PC-3 (cell line): ENCODE results near the gene COL4A1. TPM values are rescaled to one million over a fixed set of nuclear protein-coding genes. Genes with fewer than 3 reads are reported as not detected.

Source experiments
- ATAC-seq: fragments of 200-7000 bp; cut with Tn5 transposase; 2 replicates; pipeline ENCODE4 v1.9.1; 2020; ENCODE audit warnings: mild to moderate bottlenecking, moderate library complexity
- BruUV-seq: library from RNA; stranded (reverse); fragments of 400-500 nt; replicated peaks from 2 replicates; lab custom pipeline; 2021; lab: Mats Ljungman, UMichigan
- CTCF ChIA-PET: fragments of 300-600 bp; sonication (Branson Sonifier 250); formaldehyde crosslinking; loops from one replicate; lab custom pipeline; 2022; ENCODE audit warnings: antibody characterized with exemption; lab: Charles Lee
- POLR2A ChIA-PET: fragments of 300-600 bp; sonication (Branson Sonifier 250); formaldehyde crosslinking; loops from one replicate; lab custom pipeline; 2022; ENCODE audit warnings: antibody characterized with exemption; ENCODE audit not compliant: unreplicated experiment; lab: Charles Lee
- DNase-seq: peaks from one replicate; pipeline ENCODE4 v3.0.0-alpha.2; 2015
- H2AFZ ChIP-seq: fragments of 300-600 bp; sonication (generic); 2 replicates; pipeline ENCODE4 v1.6.0; 2016; ENCODE audit warnings: antibody characterized with exemption, low read length
- H3F3A ChIP-seq: fragments of 300-600 bp; sonication (generic); one replicate; pipeline ENCODE4 v1.6.0; 2017; ENCODE audit warnings: antibody characterized with exemption, low read length, control low read depth, mild to moderate bottlenecking; ENCODE audit not compliant: unreplicated experiment
- H3K27ac ChIP-seq: fragments of 300-600 bp; sonication (generic); 2 replicates; pipeline ENCODE4 v1.5.1; 2016; ENCODE audit warnings: mild to moderate bottlenecking, low read length
- H3K27me3 ChIP-seq: fragments of 300-600 bp; sonication (generic); 2 replicates; pipeline ENCODE4 v1.6.1; 2016; ENCODE audit warnings: low read length, mixed read lengths
- H3K36me3 ChIP-seq: fragments of 300-600 bp; sonication (generic); 2 replicates; pipeline ENCODE4 v1.6.1; 2016; ENCODE audit warnings: low read depth, mixed run types, low read length, mixed read lengths
- H3K4me1 ChIP-seq: fragments of 300-600 bp; sonication (generic); 2 replicates; pipeline ENCODE4 v1.5.1; 2016; ENCODE audit warnings: low read length; ENCODE audit not compliant: insufficient read depth
- H3K4me2 ChIP-seq: fragments of 300-600 bp; sonication (generic); 2 replicates; pipeline ENCODE4 v1.6.0; 2016; ENCODE audit warnings: low read length
- H3K4me3 ChIP-seq: fragments of 300-600 bp; sonication (generic); 2 replicates; pipeline ENCODE4 v1.5.1; 2016; ENCODE audit warnings: mild to moderate bottlenecking, low read length, mixed read lengths
- H3K79me2 ChIP-seq: fragments of 300-600 bp; sonication (generic); 2 replicates; pipeline ENCODE4 v1.6.1; 2017; ENCODE audit warnings: low read length, mixed read lengths
- H3K9ac ChIP-seq: fragments of 300-600 bp; sonication (generic); 2 replicates; pipeline ENCODE4 v1.6.0; 2016; ENCODE audit warnings: mild to moderate bottlenecking, low read length
- H3K9me2 ChIP-seq: fragments of 300-600 bp; sonication (generic); replicated peaks from 2 replicates; pipeline ENCODE4 v1.6.1; 2016; ENCODE audit warnings: mixed run types, low read length, mixed read lengths
- H3K9me3 ChIP-seq: fragments of 300-600 bp; sonication (generic); 2 replicates; pipeline ENCODE4 v1.6.1; 2016; ENCODE audit warnings: low read length, mixed read lengths
- H4K20me1 ChIP-seq: fragments of 300-600 bp; sonication (generic); 2 replicates; pipeline ENCODE4 v1.6.1; 2016; ENCODE audit warnings: low read length, mixed read lengths
- CTCF ChIP-seq: fragments of 300-600 bp; sonication (generic); conservative IDR thresholded peaks from 2 replicates; pipeline ENCODE4 v1.5.1; 2017; ENCODE audit warnings: antibody characterized with exemption, low read depth, mild to moderate bottlenecking, low read length
- EZH2 ChIP-seq: fragments of 300-600 bp; sonication (generic); IDR thresholded peaks from one replicate; pipeline ENCODE4 v1.6.1; 2017; ENCODE audit warnings: antibody characterized with exemption, mild to moderate bottlenecking, low read length; ENCODE audit not compliant: unreplicated experiment
- EZH2phosphoT487 ChIP-seq: fragments of 300-600 bp; sonication (generic); IDR thresholded peaks from 2 replicates; pipeline ENCODE4 v1.6.1; 2018; ENCODE audit warnings: mild to moderate bottlenecking, antibody characterized with exemption, low read length, borderline replicate concordance
- intact Hi-C: fragments of 100-400 bp; cut with micrococcal nuclease; formaldehyde crosslinking; loops from 2 replicates; pipeline ENCODE4 v1.9.0; 2023
- total RNA-seq: library from RNA; depleted of rRNA; stranded (reverse); fragments of >200 nt; gene quantifications from 2 replicates; pipeline ENCODE4 v1.2.3, GENCODE V29; 2014

Gene COL4A1
- total RNA-seq, 1 experiment from 2014 or later = 48.7 TPM

- DNase-seq (no peak), ATAC-seq (no peak)
- Histone ChIP-seq H3K27me3 (no peaks in the 10 kb centered on the region), H3F3A (no peaks in the 10 kb centered on the region), H3K9me2 (no peaks in the 10 kb centered on the region), H4K20me1 (no peaks in the 10 kb centered on the region), H3K9me3 (no peaks in the 10 kb centered on the region), H3K27ac (no peak overlapping the region), H3K9ac (no peak overlapping the region), H3K4me1 (no peaks in the 10 kb centered on the region), H3K79me2 (no peaks in the 10 kb centered on the region), H3K36me3 (no peaks in the 10 kb centered on the region), H3K4me2 (no peak overlapping the region), H2AFZ (no peak overlapping the region), H3K4me3 (no peak overlapping the region)
- intact Hi-C loops = no loop called here
- CTCF ChIA-PET = no interaction called here
- no peak for TF ChIP-seq EZH2
- no peak for TF ChIP-seq CTCF
- no peak for TF ChIP-seq EZH2phosphoT487
- no TSS peak for BruUV-seq
- POLR2A ChIA-PET = no interaction called here
Observed at GRCh38 chr13:110297011-110297410, 9.9 kb downstream of the COL4A1 start.

- Histone ChIP-seq H4K20me1 (no peaks in the 10 kb centered on the region), H2AFZ (no peak overlapping the region), H3K9ac (no peak overlapping the region), H3K9me3 (no peaks in the 10 kb centered on the region), H3K27ac (no peak overlapping the region), H3K4me2 (no peak overlapping the region), H3K4me3 (no peak overlapping the region), H3K36me3 (no peaks in the 10 kb centered on the region), H3F3A (no peaks in the 10 kb centered on the region), H3K9me2 (no peaks in the 10 kb centered on the region), H3K79me2 (no peaks in the 10 kb centered on the region), H3K4me1 (no peaks in the 10 kb centered on the region), H3K27me3 (no peaks in the 10 kb centered on the region)
- ChIA-PET POLR2A (interaction anchor here (0.7 kb wide), 1 partner anchor 10 kb away, joined by 26 read pairs; no protein-coding TSS in a partner anchor), CTCF (no interaction called here)
- DNase-seq (no peak), ATAC-seq (no peak)
- no TSS peak for BruUV-seq
- TF ChIP-seq EZH2phosphoT487 = no peak
- intact Hi-C loops = no loop called here
Observed at GRCh38 chr13:110294622-110295021, 12.3 kb downstream of the COL4A1 start.

- H2AFZ ChIP-seq = no peak overlapping the region
- no peaks in the 10 kb centered on the region for H4K20me1 ChIP-seq
- H3K9ac ChIP-seq = no peak overlapping the region
- H3K9me3 ChIP-seq = no peaks in the 10 kb centered on the region
- no peaks in the 10 kb centered on the region for H3K27me3 ChIP-seq
- ATAC-seq (no peak), DNase-seq (no peak)
- ChIA-PET CTCF (no interaction called here), POLR2A (no interaction called here)
- TF ChIP-seq EZH2 (no peak), CTCF (no peak), EZH2phosphoT487 (no peak)
- no peaks in the 10 kb centered on the region for H3F3A ChIP-seq
- no peak overlapping the region for H3K27ac ChIP-seq
- no peaks in the 10 kb centered on the region for H3K9me2 ChIP-seq
- no peaks in the 10 kb centered on the region for H3K4me1 ChIP-seq
- H3K36me3 ChIP-seq = no peaks in the 10 kb centered on the region
- no peaks in the 10 kb centered on the region for H3K79me2 ChIP-seq
- no TSS peak for BruUV-seq
- intact Hi-C loops = no loop called here
- H3K4me3 ChIP-seq = no peak overlapping the region
- no peak overlapping the region for H3K4me2 ChIP-seq
Observed at GRCh38 chr13:110294146-110294545, 12.8 kb downstream of the COL4A1 start.
